D721Med (cell line): ENCODE data around the gene PANK4.

Experiments used
- DNase-seq: peaks from one replicate; pipeline ENCODE4 v3.0.0; 2011; ENCODE audit warnings: low spot score; ENCODE audit not compliant: insufficient read length
- FAIRE-seq: peaks from 2 replicates; lab custom pipeline; 2011; peaks lifted over from hg19 to GRCh38; lab: Jason Lieb, UNC
- CTCF ChIP-seq: IDR thresholded peaks from 2 replicates; pipeline ENCODE4 v1.5.1; 2012; ENCODE audit warnings: mild to moderate bottlenecking, control low read depth; ENCODE audit not compliant: insufficient read depth; ENCODE audit errors: missing control alignments

Gene PANK4

GRCh38 chr1:2567083-2567679 is 40.8 kb upstream of the PANK4 start:
- no peak for TF ChIP-seq CTCF
- no peak for FAIRE-seq
- no peak for DNase-seq

- no peak for DNase-seq
- TF ChIP-seq CTCF: no peak
- no peak for FAIRE-seq
Measured at GRCh38 chr1:2566101-2567045, 40.0 kb upstream of the PANK4 start.

- no peak for TF ChIP-seq CTCF
- no peak for FAIRE-seq
Measured at GRCh38 chr1:2564815-2565374, 38.5 kb upstream of the PANK4 start.

GRCh38 chr1:2564006-2564814 is 37.8 kb upstream of the PANK4 start:
- FAIRE-seq (no peak), DNase-seq (no peak)

More at GRCh38 chr1:2564815-2565374, 38.5 kb upstream of the PANK4 start:
- no peak for DNase-seq

GRCh38 chr1:2563205-2563604 is 36.8 kb upstream of the PANK4 start:
- TF ChIP-seq CTCF: no peak
- FAIRE-seq (no peak), DNase-seq (no peak)

More at GRCh38 chr1:2564006-2564814, 37.8 kb upstream of the PANK4 start:
- no peak for TF ChIP-seq CTCF

- DNase-seq: no peak
- no peak for FAIRE-seq
- no peak for TF ChIP-seq CTCF
Measured at GRCh38 chr1:2561898-2562895, 35.8 kb upstream of the PANK4 start.
